NCI-H82 treated with DMSO at 0.1 percent for 48 hours (cell line): ENCODE results near the gene RNF212.
"Not testable (repeated sequence)": the region's sequence is repeated elsewhere in the genome, so short reads cannot be mapped to it uniquely, and the experiment has no call there.

Experiments
- DNase-seq: peaks from one replicate; lab custom pipeline; 2025; ENCODE audit not compliant: unreplicated experiment; lab: John Stamatoyannopoulos, UW

The RNF212 gene

DNA sequence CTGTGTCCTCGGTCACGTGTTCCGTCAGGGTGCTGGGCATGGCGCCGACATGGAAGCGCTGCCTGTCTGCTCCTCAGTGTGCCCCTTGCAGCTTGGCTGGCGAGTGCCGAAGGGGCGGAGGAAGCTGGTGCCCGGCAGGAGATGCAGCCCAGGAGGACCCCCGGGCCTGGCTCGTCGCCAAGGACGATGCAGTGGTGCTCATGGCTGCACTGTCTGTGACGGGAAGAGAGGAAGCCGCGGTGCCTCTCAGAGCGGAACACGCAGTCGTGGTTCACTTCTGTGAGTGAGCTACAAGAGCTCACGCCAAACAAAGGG lies 63.8 kb downstream of the RNF212 start:
- no peak for DNase-seq

GRCh38 chr4:1048773-1049590 lies 64.4 kb downstream of the RNF212 start:
- no peak for DNase-seq

DNA sequence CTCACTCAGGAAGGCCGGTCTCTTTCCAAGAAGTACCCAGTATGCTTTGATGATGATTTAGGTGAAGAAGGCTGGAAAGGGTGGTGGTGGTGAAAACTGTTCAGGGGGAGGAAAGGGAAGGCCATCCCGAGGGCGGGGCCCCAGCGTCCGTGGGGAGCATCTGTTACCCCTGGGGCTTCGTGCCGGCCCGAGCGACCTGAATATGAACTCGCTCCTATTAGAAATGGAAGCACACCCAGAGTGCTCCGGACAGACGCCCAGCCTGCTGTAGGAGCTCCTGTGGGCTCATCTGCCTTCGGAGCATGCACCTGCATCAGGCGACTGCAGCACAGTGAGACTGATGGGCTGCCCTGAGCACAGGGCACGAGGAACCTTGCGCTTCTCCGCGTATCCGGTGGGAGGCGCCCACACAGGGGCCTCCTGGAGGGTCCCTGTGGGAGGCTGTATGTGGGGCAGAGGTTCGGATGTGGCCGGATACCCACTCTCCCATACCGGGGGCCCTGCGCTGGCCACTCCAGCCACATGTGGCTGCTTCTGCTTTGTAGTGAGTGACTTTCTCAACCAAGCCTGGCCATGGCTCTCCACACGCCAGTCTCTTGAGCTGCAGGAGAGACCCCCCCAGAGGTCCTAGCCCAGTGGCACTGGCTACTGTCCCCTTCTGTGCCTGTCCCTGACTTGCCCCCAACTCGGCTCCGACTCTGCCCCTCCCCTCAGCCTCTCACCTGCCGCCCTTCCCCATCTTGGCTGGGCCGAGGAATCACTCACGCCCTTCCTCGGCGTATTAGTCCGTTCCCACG lies 65.2 kb downstream of the RNF212 start:
- DNase-seq: no peak

DNA sequence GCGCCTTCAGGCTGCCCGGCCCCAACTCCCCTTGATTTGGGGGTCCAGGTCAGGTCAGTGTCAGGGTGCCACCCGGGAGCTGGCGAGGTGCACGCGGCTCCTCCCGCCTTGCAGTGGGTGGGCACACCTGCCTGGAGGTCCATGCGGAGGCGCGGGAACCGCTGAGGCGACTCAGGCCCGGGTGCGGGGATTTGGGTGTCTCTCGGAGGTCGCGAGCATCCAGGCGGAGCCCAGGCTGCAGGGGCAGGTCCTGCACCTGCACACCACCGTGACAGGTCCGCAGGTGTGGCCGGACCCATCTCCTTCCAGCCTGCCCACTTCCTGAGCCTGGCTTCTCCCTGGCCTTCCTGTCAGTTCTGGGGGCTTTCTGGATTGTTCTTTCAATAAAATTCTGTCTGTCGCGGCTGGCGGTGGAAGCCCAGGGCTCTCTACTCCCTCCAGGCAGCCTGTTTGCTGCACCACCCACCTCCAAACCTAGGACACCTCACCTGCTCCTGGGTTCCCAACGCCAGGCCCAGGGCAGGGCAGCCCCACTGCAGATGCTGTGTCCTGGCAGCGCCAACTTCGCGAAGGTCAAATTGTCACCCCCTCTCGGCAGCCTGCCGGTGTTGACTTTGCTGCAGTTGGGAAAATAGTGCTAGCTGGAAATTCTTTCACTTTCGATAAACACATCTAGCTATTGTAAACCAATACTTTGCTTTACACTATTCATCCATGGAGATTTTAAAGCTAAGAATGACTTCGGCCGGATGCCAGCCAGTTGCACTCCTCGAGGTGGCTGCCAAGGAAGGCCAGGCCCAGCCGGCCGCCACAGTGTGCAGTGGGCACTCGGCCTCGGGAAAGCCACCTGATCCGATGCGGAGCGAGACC lies 66.0 kb downstream of the RNF212 start:
- DNase-seq: no peak

DNA sequence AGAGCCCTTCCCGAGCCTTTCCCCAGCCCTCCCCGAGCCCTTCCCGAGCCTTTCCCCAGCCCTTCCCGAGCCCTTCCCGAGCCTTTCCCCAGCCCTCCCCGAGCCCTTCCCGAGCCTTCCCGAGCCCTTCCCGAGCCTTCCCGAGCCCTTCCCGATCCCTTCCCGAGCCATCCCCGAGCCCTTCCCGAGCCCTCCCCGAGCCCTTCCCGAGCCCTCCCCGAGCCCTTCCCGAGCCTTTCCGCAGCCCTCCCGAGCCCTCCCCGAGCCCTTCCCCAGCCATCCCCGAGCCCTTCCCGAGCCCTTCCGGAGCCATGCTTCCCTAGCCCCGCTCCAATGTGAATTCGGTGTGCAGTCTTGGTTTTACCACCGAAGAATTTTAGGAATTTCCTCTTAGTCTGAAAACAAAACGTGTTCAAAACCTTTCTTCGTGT lies 66.8 kb downstream of the RNF212 start:
- not testable (repeated sequence) for DNase-seq

DNA sequence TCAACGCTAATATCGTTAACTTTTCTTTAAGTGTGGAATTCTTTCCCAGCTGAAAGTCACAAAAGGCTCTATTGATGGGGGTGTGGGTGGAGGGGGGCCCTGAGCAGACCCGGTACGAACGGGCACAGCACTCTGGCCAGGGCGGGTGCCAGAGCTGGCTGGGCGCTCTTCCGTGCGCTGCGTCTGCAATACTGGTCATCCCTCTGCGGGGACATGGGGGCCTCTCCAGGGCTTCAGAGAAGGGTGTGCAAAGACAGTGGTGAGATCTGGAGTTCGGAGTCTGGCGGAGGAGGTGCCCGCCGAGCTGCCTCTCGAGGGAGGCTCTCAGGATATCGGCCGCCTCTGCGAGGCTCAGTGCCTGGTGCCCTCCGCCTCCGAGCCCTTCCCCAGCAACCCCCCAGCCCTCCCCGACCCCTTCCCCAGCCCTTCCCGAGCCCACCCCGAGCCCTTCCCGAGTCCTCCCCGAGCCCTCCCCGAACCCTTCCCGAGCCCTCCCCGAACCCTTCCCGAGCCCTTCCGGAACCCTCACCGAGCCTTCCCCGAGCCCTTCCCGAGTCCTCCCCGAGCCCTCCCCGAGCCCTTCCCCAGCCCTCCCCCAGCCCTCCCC lies 67.7 kb downstream of the RNF212 start:
- no peak for DNase-seq

DNA sequence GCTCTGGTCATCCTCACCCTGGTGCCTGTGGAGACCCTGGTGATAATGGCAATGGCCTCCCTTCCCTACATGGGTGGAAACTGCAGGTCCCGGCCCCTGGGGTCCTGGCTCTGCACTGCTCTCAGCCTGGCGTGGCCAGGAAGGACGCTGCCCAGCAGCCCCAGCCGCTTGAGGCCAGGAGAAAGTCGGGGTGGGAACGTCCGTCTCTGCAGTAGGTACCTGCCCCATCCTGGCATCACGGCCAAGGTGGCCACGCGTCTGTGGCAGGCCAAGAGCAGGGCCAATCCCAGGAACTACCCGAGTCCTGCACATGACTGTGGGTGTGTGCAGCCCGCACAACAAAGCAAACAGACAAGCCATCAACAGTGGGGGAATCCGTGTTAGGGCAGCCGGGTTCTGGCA lies 68.2 kb downstream of the RNF212 start:
- DNase-seq: no peak

GRCh38 chr4:1044469-1045192 lies 68.7 kb downstream of the RNF212 start:
- no peak for DNase-seq

- DNase-seq: no peak
These were observed 69.5 kb downstream of the RNF212 start for GRCh38 chr4:1043651-1044468.

- no peak for DNase-seq
These were observed 70.2 kb downstream of the RNF212 start for GRCh38 chr4:1043162-1043561.

DNA sequence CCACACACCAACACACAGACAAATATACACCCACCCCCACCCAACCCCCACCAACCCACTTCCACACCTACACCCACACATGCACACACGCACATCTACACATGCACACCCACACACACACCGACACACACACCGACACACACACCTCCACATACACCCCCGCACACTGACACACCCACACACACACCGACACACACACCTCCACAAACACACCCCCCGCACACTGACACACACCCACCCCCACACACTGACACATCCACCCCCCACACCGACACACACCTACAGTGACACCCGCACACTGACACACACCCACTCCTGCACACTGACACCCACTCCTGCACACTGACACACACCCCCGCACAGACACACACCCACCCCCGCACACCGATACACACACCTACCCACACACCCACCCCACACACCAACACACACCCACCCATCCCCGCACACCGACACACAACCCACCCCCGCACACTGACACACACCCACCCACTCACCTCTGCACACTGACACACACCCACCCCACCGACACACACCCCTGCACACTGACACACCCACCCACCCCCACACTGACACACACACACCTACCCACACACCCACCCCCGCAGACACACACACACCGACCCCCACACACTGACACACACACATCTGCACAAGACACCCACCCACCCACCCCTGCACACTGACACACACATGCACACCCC lies 70.9 kb downstream of the RNF212 start:
- DNase-seq: no peak

DNA sequence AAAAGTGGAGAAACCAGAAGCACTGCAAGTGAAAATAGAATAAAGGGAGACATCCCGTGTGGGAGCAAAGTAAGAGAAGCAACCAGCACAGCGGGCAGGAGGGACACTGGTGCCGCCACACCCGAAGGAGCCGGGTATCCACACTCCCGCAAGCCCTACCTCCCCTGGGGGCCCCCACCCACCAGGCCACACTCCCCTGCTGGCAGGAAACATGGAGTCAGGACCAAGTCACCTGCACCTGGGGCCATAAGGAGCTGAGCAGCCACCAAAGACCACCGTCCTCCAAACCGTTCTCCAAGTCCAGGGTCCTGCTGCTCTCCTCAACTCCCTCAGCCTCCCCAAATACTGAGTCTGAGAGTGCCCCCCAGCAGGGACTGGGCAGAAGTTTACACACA lies 71.4 kb downstream of the RNF212 start:
- DNase-seq: no peak

DNA sequence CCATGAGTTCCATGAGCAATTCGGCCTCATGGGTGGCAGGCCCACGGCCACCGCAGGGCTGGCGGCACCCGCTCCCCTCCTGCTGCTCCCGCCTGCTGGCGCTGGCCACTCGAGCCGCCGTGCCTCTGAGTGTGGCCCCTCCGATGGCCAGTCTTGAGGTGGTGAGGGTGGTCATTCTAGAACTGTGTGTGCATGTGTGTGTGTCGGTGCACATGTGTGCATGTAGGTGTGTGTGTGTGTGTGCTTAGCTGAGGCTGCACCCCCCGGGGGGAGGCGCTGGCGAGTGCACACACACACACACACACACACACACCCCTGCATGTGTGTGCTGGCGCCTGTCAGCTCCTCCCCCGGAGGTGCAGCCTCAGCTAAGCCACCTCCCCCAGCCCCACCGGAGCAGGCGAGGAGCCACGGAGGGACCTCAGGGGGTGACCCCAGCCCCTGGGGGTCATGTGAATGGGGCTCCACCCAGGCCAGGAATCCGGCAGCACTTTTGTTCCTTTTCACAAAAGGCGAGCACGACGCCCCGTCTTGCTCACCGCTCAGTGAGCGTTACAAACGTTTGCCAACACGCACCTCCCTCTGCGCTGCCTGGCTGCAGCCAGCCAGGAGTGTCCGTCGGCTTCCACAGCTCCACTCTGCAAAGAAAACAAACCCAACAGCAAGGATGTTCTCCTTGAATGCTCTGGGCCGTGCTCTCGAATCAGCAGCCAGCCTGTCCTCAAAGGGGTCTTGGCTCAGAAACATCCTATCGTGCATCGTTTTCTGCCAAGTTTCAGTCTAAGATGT lies 72.0 kb downstream of the RNF212 start:
- no peak for DNase-seq

GRCh38 chr4:1040344-1041146 lies 72.8 kb downstream of the RNF212 start:
- DNase-seq: no peak

- DNase-seq: no peak
These were observed 73.6 kb downstream of the RNF212 start for GRCh38 chr4:1039493-1040343.

GRCh38 chr4:1038948-1039492 lies 74.3 kb downstream of the RNF212 start:
- DNase-seq: no peak
